Measurements from ENCODE around the gene UVRAG.
A peak's percentile ranks its signal among the peaks of the same experiment; 100 is the strongest.
"Not testable (repeated sequence)": the region's sequence is repeated elsewhere in the genome, so short reads cannot be mapped to it uniquely, and the experiment has no call there.

Gene UVRAG

GRCh38 chr11:75867778-75868374 is 52.9 kb downstream of the UVRAG start:
- H3K27ac ChIP-seq = no peak overlapping the region

GRCh38 chr11:75868990-75869389 is 54.0 kb downstream of the UVRAG start:
- no peak overlapping the region for H3K4me3 ChIP-seq
- H3K27ac ChIP-seq = no peak overlapping the region

More at GRCh38 chr11:75867778-75868374, 52.9 kb downstream of the UVRAG start:
- H3K4me3 ChIP-seq = no peak overlapping the region

DNA sequence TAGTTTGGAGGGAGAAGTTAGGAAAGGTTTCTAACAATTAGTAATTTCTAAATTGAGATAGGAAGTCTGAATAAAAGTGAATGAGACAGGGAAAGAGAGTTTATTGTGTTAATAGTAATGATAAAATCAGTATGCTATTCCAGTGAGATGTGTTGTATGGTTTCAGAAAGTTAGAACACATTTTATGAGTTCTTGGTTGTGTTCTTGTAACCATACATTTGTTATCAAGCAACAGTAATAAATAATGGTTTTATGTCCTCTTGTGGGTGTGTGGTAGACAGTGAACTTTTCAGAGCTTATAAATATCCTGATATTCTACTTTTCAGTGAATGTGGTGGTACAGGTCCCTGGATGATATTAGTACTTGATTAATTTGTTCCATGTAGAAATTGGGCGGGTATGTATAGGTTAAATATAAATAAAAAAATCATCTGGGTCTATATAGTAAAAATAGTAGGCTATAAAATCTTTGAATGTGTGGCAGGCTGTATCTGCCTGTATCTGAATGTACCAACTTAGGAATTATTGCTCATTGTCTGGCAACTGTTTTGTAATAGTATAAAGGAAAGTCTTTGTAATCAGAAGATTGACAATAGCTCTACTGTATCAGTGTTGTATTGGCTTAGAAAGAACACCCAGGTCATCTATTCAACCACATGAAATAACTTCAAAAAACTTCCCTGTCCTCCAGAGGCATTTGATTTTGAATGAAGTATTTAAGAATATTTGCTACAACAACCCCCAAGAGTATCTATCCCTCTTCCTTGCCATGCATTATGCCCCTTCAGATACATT is 54.8 kb downstream of the UVRAG start:
- Histone ChIP-seq H3K4me3 (no peak overlapping the region), H3K27ac (no peak overlapping the region)

DNA sequence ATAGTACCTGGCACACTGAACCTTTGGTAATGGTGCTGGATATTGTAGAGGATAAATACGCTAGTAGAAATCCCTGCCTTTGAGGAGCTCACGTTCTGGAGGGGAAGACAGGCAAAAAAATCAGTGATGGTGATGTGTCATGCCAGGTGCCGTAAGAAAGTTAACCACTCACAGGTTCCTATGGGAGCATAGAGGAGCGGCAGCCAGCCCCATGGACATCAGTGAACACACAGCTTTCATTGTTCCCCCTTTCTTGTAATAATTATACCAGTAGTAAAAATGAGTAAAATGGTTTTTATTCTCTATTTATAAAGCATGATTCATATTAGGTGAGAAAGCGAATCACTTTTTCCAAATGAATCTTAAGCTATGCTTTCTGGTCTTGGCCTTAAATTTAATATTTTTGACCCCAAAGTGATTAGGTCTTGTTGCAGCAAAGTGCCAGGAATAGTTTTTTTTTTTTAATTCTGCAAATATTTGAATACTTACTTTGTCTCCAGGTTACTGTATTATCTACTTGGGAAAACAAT is 57.9 kb downstream of the UVRAG start:
- H3K27ac ChIP-seq = peak overlapping the region in 2 of 21 experiments; percentile 10 to 19
- no peak overlapping the region for H3K4me3 ChIP-seq

GRCh38 chr11:75873417-75874221 is 58.6 kb downstream of the UVRAG start:
- Histone ChIP-seq H3K4me3 (no peak overlapping the region), H3K27ac (peak overlapping the region in 5 of 21 experiments; percentile 17 to 64 (median 49))

DNA sequence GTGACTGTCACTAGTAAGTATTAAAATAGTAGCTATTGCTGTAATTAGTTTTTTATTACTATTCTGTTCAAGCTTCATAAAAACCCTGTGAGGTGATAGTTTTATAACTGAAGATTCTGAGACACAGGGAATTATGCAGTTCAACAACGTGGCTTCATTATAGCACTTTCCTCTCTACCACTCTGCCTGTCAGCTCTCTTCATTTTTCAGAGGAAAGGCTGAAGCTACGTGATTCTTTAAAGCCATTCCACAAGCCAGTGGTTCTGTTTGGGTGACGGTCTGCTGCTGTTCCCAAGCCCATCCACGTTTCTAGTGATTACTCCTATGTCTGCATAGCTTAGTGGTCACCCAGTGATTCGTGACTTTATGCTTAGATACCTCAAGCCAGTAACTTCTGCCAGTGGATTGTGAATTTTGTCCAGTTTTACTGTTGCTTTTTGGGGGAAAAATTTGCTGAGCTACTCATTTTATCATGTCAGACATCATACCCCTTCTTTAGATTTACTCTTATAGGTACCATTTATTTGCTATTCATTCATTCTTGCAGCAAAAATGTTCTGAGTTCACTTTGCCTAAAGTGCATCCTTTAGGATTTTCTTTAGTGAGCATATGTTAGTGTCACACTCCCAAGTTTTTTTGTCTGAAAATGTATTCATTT is 59.8 kb downstream of the UVRAG start:
- Histone ChIP-seq H3K27ac (peak overlapping the region in 1 of 21 experiments; percentile 60), H3K4me3 (no peak overlapping the region)

GRCh38 chr11:75877327-75877726 is 62.3 kb downstream of the UVRAG start:
- peak overlapping the region in 1 of 21 experiments; percentile 5 for H3K27ac ChIP-seq
- H3K4me3 ChIP-seq = not testable (repeated sequence)

DNA sequence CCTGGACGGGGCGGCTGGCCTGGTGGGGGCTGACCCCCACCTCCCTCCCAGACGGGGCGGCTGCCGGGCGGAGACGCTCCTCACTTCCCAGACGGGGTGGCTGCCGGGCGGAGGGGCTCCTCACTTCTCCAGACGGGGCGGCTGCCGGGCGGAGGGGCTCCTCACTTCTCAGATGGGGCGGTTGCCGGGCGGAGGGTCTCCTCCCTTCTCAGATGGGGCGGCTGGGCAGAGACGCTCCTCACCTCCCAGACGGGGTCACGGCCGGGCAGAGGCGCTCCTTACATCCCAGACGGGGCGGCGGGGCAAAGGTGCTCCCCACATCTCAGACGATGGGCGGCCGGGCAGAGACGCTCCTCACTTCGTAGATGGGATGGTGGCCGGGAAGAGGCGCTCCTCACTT is 62.9 kb downstream of the UVRAG start:
- H3K27ac ChIP-seq, H3K4me3 ChIP-seq: not testable (repeated sequence)

GRCh38 chr11:75878933-75879332 is 63.9 kb downstream of the UVRAG start:
- Histone ChIP-seq H3K4me3 (no peak overlapping the region), H3K27ac (no peak overlapping the region)

- H3K4me3 ChIP-seq = no peak overlapping the region
- H3K27ac ChIP-seq = no peak overlapping the region
Measured at GRCh38 chr11:75879737-75880136, 64.7 kb downstream of the UVRAG start.

- H3K27ac ChIP-seq, H3K4me3 ChIP-seq: not testable (repeated sequence)
Measured at GRCh38 chr11:75880343-75880742, 65.3 kb downstream of the UVRAG start.

DNA sequence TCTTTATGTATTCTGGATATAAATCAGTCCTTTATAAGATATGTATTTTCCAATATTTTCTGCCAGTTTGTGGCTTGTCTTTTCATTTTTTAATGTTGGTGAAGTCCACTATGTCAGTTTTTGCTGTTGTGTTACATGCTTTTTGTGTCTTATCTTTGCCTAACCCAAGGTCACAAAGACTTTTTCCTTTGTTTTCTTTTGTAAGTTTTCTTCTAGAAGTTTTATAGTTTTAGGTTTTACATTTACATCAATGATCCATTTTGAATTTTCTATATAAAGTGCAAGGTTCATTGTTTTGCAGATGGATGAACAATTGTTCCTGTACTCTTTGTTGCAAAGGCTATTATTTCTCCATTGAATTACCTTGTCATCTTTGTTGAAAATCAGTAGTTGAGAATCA is 69.3 kb downstream of the UVRAG start:
- H3K27ac ChIP-seq = no peak overlapping the region

GRCh38 chr11:75888416-75888815 is 73.4 kb downstream of the UVRAG start:
- H3K4me3 ChIP-seq = no peak overlapping the region
- no peak overlapping the region for H3K27ac ChIP-seq

More for the DNA sequence above, 69.3 kb downstream of the UVRAG start:
- no peak overlapping the region for H3K4me3 ChIP-seq

GRCh38 chr11:75891947-75892739 is 77.1 kb downstream of the UVRAG start:
- no peak overlapping the region for H3K4me3 ChIP-seq
- H3K27ac ChIP-seq = peak overlapping the region in 8 of 21 experiments; percentile 10 to 66 (median 46)

DNA sequence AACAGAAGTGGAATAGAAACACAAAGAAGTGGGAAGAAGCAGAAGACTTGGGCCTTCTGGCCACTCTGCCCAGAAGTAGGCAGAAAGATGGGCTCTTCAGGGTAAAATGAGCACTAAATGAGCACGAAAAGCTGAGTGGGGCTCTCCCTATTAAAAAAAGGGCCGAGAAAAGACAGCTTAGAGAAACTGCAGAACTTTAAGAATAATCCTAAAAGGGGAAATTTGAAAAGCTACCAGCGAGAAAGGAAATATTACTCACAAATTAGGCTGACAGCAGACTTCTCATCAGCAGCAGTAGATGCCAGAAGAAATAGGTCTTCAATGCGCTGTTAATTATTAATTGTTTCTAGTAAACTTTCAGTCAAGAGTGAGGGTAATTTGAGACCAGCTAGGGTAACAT is 78.2 kb downstream of the UVRAG start:
- Histone ChIP-seq H3K4me3 (no peak overlapping the region), H3K27ac (no peak overlapping the region)

GRCh38 chr11:75894036-75894585 is 79.1 kb downstream of the UVRAG start:
- Histone ChIP-seq H3K4me3 (no peak overlapping the region), H3K27ac (peak overlapping the region in 1 of 21 experiments; percentile 8)

DNA sequence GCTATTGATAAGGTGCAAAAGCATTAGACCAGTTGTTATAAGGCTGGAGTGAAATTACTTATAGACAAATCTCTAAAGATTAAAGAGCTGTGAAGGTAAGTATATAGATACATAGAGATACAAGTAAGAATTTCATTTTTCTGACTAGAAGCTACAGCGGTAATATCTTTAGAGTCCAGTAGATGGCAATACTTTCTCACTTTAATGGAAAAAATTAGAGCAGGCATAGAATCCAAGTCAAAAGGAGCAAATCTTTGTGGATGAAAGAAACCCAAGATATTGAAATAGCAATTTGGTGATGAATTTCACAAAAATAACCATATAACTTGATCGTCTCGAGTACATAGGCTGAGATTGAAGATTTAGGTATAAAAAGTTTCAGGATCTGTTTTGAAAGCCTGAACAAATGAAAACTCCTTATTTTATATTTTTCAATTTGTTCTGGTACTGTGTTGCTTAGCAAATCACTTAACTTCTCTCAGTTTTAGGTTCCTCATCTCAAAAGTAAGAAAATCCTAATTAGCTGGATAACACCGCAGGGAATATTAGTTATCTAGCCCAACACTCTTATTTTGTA is 81.9 kb downstream of the UVRAG start:
- Histone ChIP-seq H3K4me3 (no peak overlapping the region), H3K27ac (no peak overlapping the region)

GRCh38 chr11:75898871-75899270 is 83.9 kb downstream of the UVRAG start:
- no peak overlapping the region for H3K27ac ChIP-seq

More at GRCh38 chr11:75898871-75899270, 83.9 kb downstream of the UVRAG start:
- H3K4me3 ChIP-seq = no peak overlapping the region
